ENCODE measurements around the gene FBRSL1. TPM values are rescaled to one million over a fixed set of nuclear protein-coding genes. Genes with fewer than 3 reads are reported as not detected.

Gene FBRSL1
- total RNA-seq, 4 donors from 2014 or later = 23.3 to 306 (median 49.7) TPM

DNA sequence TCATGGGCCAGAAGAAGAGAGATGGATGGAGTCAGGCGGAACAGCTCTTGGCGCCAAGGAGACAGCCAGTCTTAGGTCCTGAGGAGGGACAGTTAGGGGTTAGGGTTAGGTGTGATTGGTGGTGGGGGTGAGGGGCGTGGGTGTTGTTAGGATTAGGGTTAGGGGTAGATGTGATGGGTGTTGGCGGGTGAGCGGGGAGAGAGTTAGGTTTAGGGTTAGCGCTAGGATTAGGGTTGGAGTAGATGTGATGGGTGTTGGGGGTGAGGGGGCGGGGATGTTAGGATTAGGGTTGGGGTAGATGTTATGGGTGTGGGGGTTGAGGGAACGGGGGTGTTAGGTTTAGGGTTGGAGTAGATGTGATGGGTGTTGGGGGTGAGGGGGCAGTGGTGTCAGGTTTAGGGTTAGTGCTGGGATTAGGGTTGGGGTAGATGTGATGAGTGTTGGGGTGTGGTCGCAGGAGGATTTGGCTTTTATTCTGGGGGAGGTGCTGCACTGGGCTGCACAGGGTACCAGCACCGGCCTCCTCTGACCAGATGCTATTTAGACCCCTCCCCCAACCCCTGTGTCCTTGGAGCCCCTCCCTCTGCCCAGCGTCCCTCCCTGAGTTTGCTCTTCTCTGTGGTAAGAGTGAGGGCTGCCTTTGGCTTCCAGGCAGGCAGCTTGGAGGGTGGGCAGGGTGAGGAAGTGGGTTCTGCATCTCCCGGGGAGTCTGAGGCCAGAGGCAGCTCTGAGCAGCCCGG lies 35.6 kb upstream of the FBRSL1 start:
- no peaks in the 10 kb centered on the region for H3K4me1 ChIP-seq
- intact Hi-C loops (cut with DNase I; ENCODE audit: low total_unique reads) = no loop called here
- WGBS, 2 donors (ENCODE audit: low coverage in 1 of 2) = 66 to 74% methylated on average over 7 to 12 of the region's 13 CpGs
- H3K36me3 ChIP-seq = no peaks in the 10 kb centered on the region
- TF ChIP-seq EP300 (IDR thresholded peaks at IDR 0.05; ENCODE audit: low read depth) = no peak
- TF ChIP-seq POLR2AphosphoS5 (IDR thresholded peaks at IDR 0.05) = no peak
- TF ChIP-seq, protein P1, sequence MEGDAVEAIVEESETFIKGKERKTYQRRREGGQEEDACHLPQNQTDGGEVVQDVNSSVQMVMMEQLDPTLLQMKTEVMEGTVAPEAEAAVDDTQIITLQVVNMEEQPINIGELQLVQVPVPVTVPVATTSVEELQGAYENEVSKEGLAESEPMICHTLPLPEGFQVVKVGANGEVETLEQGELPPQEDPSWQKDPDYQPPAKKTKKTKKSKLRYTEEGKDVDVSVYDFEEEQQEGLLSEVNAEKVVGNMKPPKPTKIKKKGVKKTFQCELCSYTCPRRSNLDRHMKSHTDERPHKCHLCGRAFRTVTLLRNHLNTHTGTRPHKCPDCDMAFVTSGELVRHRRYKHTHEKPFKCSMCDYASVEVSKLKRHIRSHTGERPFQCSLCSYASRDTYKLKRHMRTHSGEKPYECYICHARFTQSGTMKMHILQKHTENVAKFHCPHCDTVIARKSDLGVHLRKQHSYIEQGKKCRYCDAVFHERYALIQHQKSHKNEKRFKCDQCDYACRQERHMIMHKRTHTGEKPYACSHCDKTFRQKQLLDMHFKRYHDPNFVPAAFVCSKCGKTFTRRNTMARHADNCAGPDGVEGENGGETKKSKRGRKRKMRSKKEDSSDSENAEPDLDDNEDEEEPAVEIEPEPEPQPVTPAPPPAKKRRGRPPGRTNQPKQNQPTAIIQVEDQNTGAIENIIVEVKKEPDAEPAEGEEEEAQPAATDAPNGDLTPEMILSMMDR (IDR thresholded peaks at IDR 0.05) = no peak
- H3K27ac ChIP-seq = no peak overlapping the region
- DNase-seq = no peak
- peaks cover 38% of the 10 kb centered on the region for H3K27me3 ChIP-seq
- in situ Hi-C loops (cut with MboI; ENCODE audit: low pct_ligation_motif_present in 1 of 4, low pct_unique_long_range_greater_than_20kb in 1 of 4, low sequenced_read_pairs in 3 of 4) = no loop called here
- H3K4me3 ChIP-seq = no peak overlapping the region
- no peaks in the 10 kb centered on the region for H3K9me3 ChIP-seq

DNA sequence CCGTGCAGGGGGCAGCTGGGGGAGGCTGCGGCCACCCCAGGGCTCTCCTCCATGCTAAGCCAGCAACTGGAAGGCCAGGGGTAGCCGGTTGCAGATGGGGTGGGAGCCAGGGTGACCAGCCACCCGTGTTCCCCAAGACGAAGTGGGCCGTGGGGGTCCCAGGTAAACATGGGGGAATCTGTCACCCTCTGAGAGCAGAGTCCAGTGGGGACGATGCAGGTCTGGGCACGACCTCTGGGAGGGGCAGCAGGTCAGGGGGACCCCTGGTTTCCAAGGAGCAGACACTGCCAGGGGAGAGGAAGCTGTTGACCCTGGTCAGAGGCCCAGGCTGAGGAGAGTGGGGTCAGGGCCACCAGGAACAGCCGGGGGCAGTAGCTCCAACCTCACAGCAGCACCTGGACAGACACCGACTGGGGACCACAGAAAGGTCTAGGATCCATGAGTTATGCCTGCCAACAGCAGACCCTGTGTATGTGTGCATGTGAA lies 35.0 kb upstream of the FBRSL1 start:
- in situ Hi-C loops (cut with MboI; ENCODE audit: low pct_ligation_motif_present in 1 of 4, low pct_unique_long_range_greater_than_20kb in 1 of 4, low sequenced_read_pairs in 3 of 4) = no loop called here

DNA sequence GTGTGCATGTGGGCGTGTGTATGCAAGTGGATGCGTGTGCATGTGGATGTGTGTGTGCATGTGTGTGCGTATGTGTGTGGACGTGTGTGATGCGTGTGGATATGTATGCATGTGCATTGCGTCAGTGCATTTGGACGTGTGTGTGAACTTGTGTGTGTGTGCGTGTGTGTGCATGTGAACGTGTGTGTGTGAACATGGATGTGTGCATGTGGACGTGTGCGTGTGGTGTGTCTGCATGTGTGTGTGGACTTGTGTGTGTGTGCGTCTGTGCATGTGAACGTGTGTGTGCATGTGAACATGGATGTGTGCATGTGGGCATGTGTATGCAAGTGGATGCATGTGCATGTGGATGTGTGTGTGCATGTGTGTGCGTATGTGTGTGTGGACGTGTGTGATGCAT lies 34.4 kb upstream of the FBRSL1 start:
- Histone ChIP-seq H3K4me3 (no peak overlapping the region), H3K27me3 (peaks cover 33% of the 10 kb centered on the region), H3K4me1 (no peaks in the 10 kb centered on the region), H3K36me3 (no peaks in the 10 kb centered on the region), H3K27ac (no peak overlapping the region), H3K9me3 (no peaks in the 10 kb centered on the region)
- TF ChIP-seq, protein P1 (IDR thresholded peaks at IDR 0.05) = no peak
- TF ChIP-seq POLR2AphosphoS5 (IDR thresholded peaks at IDR 0.05) = no peak
- TF ChIP-seq POLR2A (IDR thresholded peaks at IDR 0.05) = no peak
- no peak for TF ChIP-seq EP300 (IDR thresholded peaks at IDR 0.05; ENCODE audit: low read depth)
- intact Hi-C loops (cut with DNase I; ENCODE audit: low total_unique reads) (no loop called here), in situ Hi-C loops (cut with MboI; ENCODE audit: low pct_ligation_motif_present in 1 of 4, low pct_unique_long_range_greater_than_20kb in 1 of 4, low sequenced_read_pairs in 3 of 4) (no loop called here)
- WGBS, 2 donors (ENCODE audit: low coverage in 1 of 2) = 90 to 98% methylated on average over 7 to 15 of the region's 15 CpGs
- no peak for DNase-seq

More for the DNA sequence above, 35.0 kb upstream of the FBRSL1 start:
- Histone ChIP-seq H3K36me3 (no peaks in the 10 kb centered on the region), H3K4me3 (no peak overlapping the region), H3K4me1 (no peaks in the 10 kb centered on the region), H3K27me3 (peaks cover 38% of the 10 kb centered on the region), H3K27ac (no peak overlapping the region), H3K9me3 (no peaks in the 10 kb centered on the region)
- DNase-seq = no peak
- WGBS, 2 donors (ENCODE audit: low coverage in 1 of 2) = 54% methylated on average over 10 of the region's 10 CpGs; no CpG with 5 or more reads in 1 of the 2 donors
- intact Hi-C loops (cut with DNase I; ENCODE audit: low total_unique reads) = no loop called here
- no peak for TF ChIP-seq POLR2A (IDR thresholded peaks at IDR 0.05)
- TF ChIP-seq POLR2AphosphoS5 (IDR thresholded peaks at IDR 0.05) = no peak
- TF ChIP-seq, protein P1 (IDR thresholded peaks at IDR 0.05) = no peak
- TF ChIP-seq EP300 (IDR thresholded peaks at IDR 0.05; ENCODE audit: low read depth) = no peak

DNA sequence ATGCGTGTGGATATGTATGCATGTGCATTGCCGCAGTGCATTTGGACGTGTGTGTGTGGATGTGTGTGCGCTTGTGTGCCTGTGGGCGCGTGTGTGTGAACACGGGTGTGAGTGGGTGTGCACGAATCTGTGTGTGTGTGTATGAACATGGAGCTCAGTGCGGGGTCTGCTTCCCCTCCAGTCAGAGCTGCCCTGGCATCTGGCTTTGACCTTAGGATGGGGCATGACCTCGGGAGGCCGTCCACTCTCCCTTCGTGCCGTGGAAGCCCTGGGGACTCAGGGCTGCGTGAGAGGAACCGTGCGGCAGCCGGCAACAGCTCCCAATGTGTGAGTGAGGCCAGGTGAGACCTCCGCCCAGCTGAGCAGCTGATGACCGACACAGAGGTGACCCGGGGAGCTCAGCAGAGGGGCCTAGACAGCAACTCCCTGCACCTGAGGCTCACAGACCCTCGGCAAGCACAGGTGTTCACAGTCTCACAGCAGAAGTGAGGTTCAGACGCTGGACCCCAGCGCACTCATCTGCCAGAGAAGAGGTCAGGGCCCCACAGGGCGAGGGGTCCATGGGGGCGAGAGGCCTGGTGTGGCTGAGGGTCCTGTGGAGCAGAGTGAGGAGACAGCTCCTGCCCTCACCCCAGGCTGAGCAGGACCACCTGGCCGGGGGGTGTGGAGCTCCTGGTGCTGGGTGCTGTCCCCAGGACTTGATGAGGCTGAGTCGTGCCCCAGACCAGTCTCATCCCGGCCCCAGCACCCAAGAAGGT lies 33.6 kb upstream of the FBRSL1 start:
- H3K27me3 ChIP-seq = peaks cover 25% of the 10 kb centered on the region
- no peaks in the 10 kb centered on the region for H3K9me3 ChIP-seq
- WGBS, 2 donors (ENCODE audit: low coverage in 1 of 2) = 73% methylated on average over 27 of the region's 28 CpGs; no CpG with 5 or more reads in 1 of the 2 donors
- in situ Hi-C loops (cut with MboI; ENCODE audit: low pct_ligation_motif_present in 1 of 4, low pct_unique_long_range_greater_than_20kb in 1 of 4, low sequenced_read_pairs in 3 of 4) (no loop called here), intact Hi-C loops (cut with DNase I; ENCODE audit: low total_unique reads) (no loop called here)
- H3K4me1 ChIP-seq = no peaks in the 10 kb centered on the region
- DNase-seq = no peak
- TF ChIP-seq, protein P1 (IDR thresholded peaks at IDR 0.05) = no peak
- TF ChIP-seq POLR2AphosphoS5 (IDR thresholded peaks at IDR 0.05) = no peak
- no peak for TF ChIP-seq POLR2A (IDR thresholded peaks at IDR 0.05)
- TF ChIP-seq EP300 (IDR thresholded peaks at IDR 0.05; ENCODE audit: low read depth) = no peak
- no peak overlapping the region for H3K27ac ChIP-seq
- H3K36me3 ChIP-seq = no peaks in the 10 kb centered on the region
- H3K4me3 ChIP-seq = no peak overlapping the region

Measured in transverse colon (tissue), 4 donors.